Stomach (tissue), 4 donors: ENCODE results near the gene DLG2.

ENCODE experiments used
- CTCF ChIP-seq, 7 experiments: fragments of 450-650 bp in 4 of 7; fragments of 200-600 bp in 3 of 7; sonication (generic) in 3 of 7; IDR thresholded peaks; one replicate each; pipeline ENCODE4 v1.5.1; 2016 to 2019; ENCODE audit warnings: antibody characterized with exemption in 7 of 7, control low read depth in 2 of 7, mild to moderate bottlenecking in 1 of 7
- EP300 ChIP-seq: sonication (generic); formaldehyde crosslinking; IDR thresholded peaks from one replicate; pipeline ENCODE4 v1.6.1; 2017; ENCODE audit warnings: antibody characterized with exemption
- POLR2A ChIP-seq, 4 donors: fragments of 450-650 bp; IDR thresholded peaks; one replicate each; pipeline ENCODE4 v1.6.1; 2016; ENCODE audit warnings: antibody characterized with exemption in 4 of 4, control low read depth in 2 of 4, mild to moderate bottlenecking in 1 of 4, moderate library complexity in 1 of 4
- POLR2AphosphoS5 ChIP-seq, 3 donors: sonication (generic); formaldehyde crosslinking; IDR thresholded peaks; one replicate each; pipeline ENCODE4 v1.6.1; 2016; ENCODE audit warnings: antibody characterized with exemption in 3 of 3

DNA sequence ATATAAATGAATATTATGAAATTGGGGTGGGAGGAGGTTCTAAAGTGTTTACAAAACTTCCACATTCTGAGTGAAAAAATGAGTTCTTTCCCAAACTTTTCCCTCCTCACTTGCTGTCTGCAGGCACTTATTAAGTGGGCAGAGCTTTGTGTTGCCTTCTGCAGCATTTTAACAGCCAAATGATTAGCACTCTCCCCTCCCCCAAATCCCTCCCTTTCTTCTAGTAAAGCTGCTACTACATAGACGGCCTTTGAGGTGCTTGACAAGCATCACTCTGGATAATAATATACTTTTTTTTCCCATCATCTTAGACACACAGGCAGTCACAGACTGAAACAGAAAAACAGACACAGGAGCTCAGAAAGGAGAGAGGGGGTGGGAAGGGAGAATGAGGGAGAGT is 493.5 kb downstream of the DLG2 start:
- TF ChIP-seq POLR2A (IDR thresholded peaks at IDR 0.05) (no peak), CTCF (IDR thresholded peaks at IDR 0.05) (no peak), POLR2AphosphoS5 (IDR thresholded peaks at IDR 0.05) (no peak), EP300 (no peak)
